Astrocyte (in vitro differentiated cells and primary cell): ENCODE data around the gene LNPK. TPM values are rescaled to one million over a fixed set of nuclear protein-coding genes. Genes with fewer than 3 reads are reported as not detected.
"Not testable (repeated sequence)": the region's sequence is repeated elsewhere in the genome, so short reads cannot be mapped to it uniquely, and the experiment has no call there.

ENCODE experiments used
- DNase-seq: peaks from one replicate; pipeline ENCODE4 v3.0.0-alpha.2; 2010; ENCODE audit warnings: low read depth
- FAIRE-seq: peaks from 2 replicates; lab custom pipeline; 2011; peaks lifted over from hg19 to GRCh38; lab: Jason Lieb, UNC
- H2AFZ ChIP-seq: 2 replicates; pipeline ENCODE4 v1.6.0; 2012; ENCODE audit warnings: low read depth, low read length, inconsistent platforms
- H3K27ac ChIP-seq: 2 replicates; pipeline ENCODE4 v1.5.1; 2011; ENCODE audit warnings: low read depth, low read length, inconsistent platforms
- H3K27me3 ChIP-seq: 2 replicates; pipeline ENCODE4 v1.6.0; 2011; ENCODE audit warnings: low read length, inconsistent platforms; ENCODE audit not compliant: insufficient read depth
- H3K36me3 ChIP-seq: 2 replicates; pipeline ENCODE4 v1.5.1; 2011; ENCODE audit warnings: low read length, inconsistent platforms; ENCODE audit not compliant: insufficient read depth
- H3K4me1 ChIP-seq: 2 replicates; pipeline ENCODE4 v1.5.1; 2011; ENCODE audit warnings: low read length, inconsistent platforms; ENCODE audit not compliant: insufficient read depth
- H3K4me2 ChIP-seq: 2 replicates; pipeline ENCODE4 v1.6.0; 2012; ENCODE audit warnings: low read length, inconsistent platforms
- H3K4me3 ChIP-seq: 2 replicates; pipeline ENCODE4 v1.5.1; 2011; ENCODE audit warnings: low read depth, mild to moderate bottlenecking, low read length, inconsistent platforms; ENCODE audit not compliant: insufficient read depth
- H3K79me2 ChIP-seq: 2 replicates; pipeline ENCODE4 v1.6.0; 2012; ENCODE audit warnings: mild to moderate bottlenecking, low read length, inconsistent platforms; ENCODE audit not compliant: insufficient read depth
- H3K9ac ChIP-seq: 2 replicates; pipeline ENCODE4 v1.6.0; 2012; ENCODE audit warnings: mild to moderate bottlenecking, low read length, inconsistent platforms
- H3K9me3 ChIP-seq: 2 replicates; pipeline ENCODE4 v1.5.1; 2012; ENCODE audit warnings: low read depth, mild to moderate bottlenecking, low read length, inconsistent platforms; ENCODE audit not compliant: insufficient read depth
- H4K20me1 ChIP-seq: 2 replicates; pipeline ENCODE4 v1.6.0; 2012; ENCODE audit warnings: low read length, inconsistent platforms; ENCODE audit not compliant: insufficient read depth
- H3K27ac Mint-ChIP-seq: one replicate; pipeline ENCODE4 v1.8.0; 2021; ENCODE audit warnings: mild to moderate bottlenecking, mixed read lengths; ENCODE audit not compliant: unreplicated experiment
- H3K27me3 Mint-ChIP-seq: one replicate; pipeline ENCODE4 v1.8.0; 2021; ENCODE audit warnings: low read depth, mixed read lengths; ENCODE audit not compliant: unreplicated experiment
- H3K36me3 Mint-ChIP-seq: one replicate; pipeline ENCODE4 v1.8.0; 2021; ENCODE audit warnings: low read depth, mixed read lengths; ENCODE audit not compliant: unreplicated experiment
- H3K4me1 Mint-ChIP-seq: one replicate; pipeline ENCODE4 v1.8.0; 2021; ENCODE audit warnings: low read depth, mixed read lengths; ENCODE audit not compliant: unreplicated experiment
- H3K4me3 Mint-ChIP-seq: one replicate; pipeline ENCODE4 v1.8.0; 2021; ENCODE audit warnings: mild to moderate bottlenecking, moderate library complexity, mixed read lengths; ENCODE audit not compliant: unreplicated experiment
- H3K9me3 Mint-ChIP-seq: one replicate; pipeline ENCODE4 v1.8.0; 2021; ENCODE audit warnings: mild to moderate bottlenecking, mixed read lengths; ENCODE audit not compliant: unreplicated experiment
- CTCF ChIP-seq: IDR thresholded peaks from 2 replicates; pipeline ENCODE4 v1.5.1; 2011; ENCODE audit warnings: low read depth, mild to moderate bottlenecking, inconsistent platforms, low read length, moderate library complexity; ENCODE audit not compliant: insufficient read depth
- EZH2 ChIP-seq: IDR thresholded peaks from 2 replicates; pipeline ENCODE4 v1.6.1; 2012; ENCODE audit warnings: mild to moderate bottlenecking, low read length, inconsistent platforms; ENCODE audit not compliant: insufficient read depth
- total RNA-seq: library from RNA; stranded (reverse); gene quantifications from 2 replicates; pipeline ENCODE4 v1.2.1, GENCODE V29; 2021

The LNPK gene
- total RNA-seq, 1 donor from 2014 or later: 34.8 TPM

GRCh38 chr2:175964195-175964594, 37.9 kb downstream of the LNPK start:
- H3K27ac Mint-ChIP-seq: no peak overlapping the region
- Histone ChIP-seq H3K4me1 (no peaks in the 10 kb centered on the region), H3K9me3 (no peaks in the 10 kb centered on the region), H3K9ac (no peak overlapping the region), H3K36me3 (peaks cover 1% of the 10 kb centered on the region), H3K4me2 (no peak overlapping the region), H2AFZ (no peak overlapping the region), H3K27ac (no peak overlapping the region), H3K4me3 (no peak overlapping the region), H3K27me3 (no peaks in the 10 kb centered on the region), H3K79me2 (no peaks in the 10 kb centered on the region), H4K20me1 (no peaks in the 10 kb centered on the region)
- H3K27me3 Mint-ChIP-seq: no peaks in the 10 kb centered on the region
- FAIRE-seq: no peak
- H3K4me1 Mint-ChIP-seq: no peaks in the 10 kb centered on the region
- peaks cover 14% of the 10 kb centered on the region for H3K36me3 Mint-ChIP-seq
- peaks cover 4% of the 10 kb centered on the region for H3K9me3 Mint-ChIP-seq
- no peak for DNase-seq
- TF ChIP-seq CTCF (no peak), EZH2 (no peak)
- no peak overlapping the region for H3K4me3 Mint-ChIP-seq

DNA sequence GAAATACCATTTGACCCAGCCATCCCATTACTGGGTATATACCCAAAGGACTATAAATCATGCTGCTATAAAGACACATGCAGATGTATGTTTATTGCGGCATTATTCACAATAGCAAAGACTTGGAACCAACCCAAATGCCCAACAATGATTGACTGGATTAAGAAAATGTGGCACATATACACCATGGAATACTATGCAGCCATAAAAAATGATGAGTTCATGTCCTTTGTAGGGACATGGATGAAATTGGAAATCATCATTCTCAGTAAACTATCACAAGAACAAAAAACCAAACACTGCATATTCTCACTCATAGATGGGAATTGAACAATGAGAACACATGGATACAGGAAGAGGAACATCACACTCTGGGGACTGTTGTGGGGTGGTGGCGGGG, 38.9 kb downstream of the LNPK start:
- H3K79me2 ChIP-seq, H3K9ac ChIP-seq, H3K4me1 ChIP-seq, H3K4me2 ChIP-seq, H3K4me3 Mint-ChIP-seq, H3K27me3 Mint-ChIP-seq, H3K27me3 ChIP-seq, H3K36me3 ChIP-seq, H3K4me3 ChIP-seq, H3K9me3 Mint-ChIP-seq, H4K20me1 ChIP-seq, DNase-seq, H3K27ac ChIP-seq, H3K27ac Mint-ChIP-seq, H3K9me3 ChIP-seq, H2AFZ ChIP-seq, FAIRE-seq, H3K4me1 Mint-ChIP-seq: not testable (repeated sequence)
- peaks cover 18% of the 10 kb centered on the region for H3K36me3 Mint-ChIP-seq

DNA sequence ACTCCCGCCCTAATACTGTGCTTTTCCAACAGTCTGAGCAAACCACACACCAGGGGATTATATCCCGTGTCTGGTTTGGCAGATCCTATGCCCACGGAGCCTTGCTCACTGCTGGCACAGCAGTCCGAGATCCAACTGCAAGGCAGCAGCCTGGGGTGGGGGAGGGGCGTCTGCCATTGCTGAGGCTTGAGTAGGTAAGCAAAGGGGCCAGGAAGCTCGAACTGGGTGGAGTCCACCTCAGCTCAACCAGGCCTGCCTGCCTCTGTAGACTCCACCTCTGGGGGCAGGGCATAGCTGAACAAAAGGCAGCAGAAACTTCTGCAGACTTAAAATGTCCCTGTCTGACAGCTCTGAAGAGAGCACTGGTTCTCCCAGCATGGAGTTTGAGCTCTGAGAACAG, 44.2 kb downstream of the LNPK start:
- no peak overlapping the region for H3K27ac ChIP-seq
- H2AFZ ChIP-seq: no peak overlapping the region
- no peak overlapping the region for H3K9ac ChIP-seq
- H3K36me3 ChIP-seq: peaks cover 4% of the 10 kb centered on the region
- H3K4me3 ChIP-seq: no peak overlapping the region
- FAIRE-seq: no peak
- H3K9me3 ChIP-seq: no peaks in the 10 kb centered on the region
- no peaks in the 10 kb centered on the region for H4K20me1 ChIP-seq
- Mint-ChIP-seq H3K27ac (no peak overlapping the region), H3K4me3 (no peak overlapping the region), H3K36me3 (peaks cover 22% of the 10 kb centered on the region), H3K27me3 (no peaks in the 10 kb centered on the region), H3K9me3 (peaks cover 8% of the 10 kb centered on the region), H3K4me1 (no peaks in the 10 kb centered on the region)
- no peak overlapping the region for H3K4me2 ChIP-seq
- no peaks in the 10 kb centered on the region for H3K79me2 ChIP-seq
- H3K4me1 ChIP-seq: no peaks in the 10 kb centered on the region
- no peak for DNase-seq
- TF ChIP-seq EZH2 (no peak), CTCF (no peak)
- no peaks in the 10 kb centered on the region for H3K27me3 ChIP-seq
